Measurements from ENCODE around the gene CADM1. TPM values are rescaled to one million over a fixed set of nuclear protein-coding genes. Genes with fewer than 3 reads are reported as not detected.

The CADM1 gene
- total RNA-seq, 4 donors from 2014 or later = 7.4 to 61.5 (median 28.5) TPM

DNA sequence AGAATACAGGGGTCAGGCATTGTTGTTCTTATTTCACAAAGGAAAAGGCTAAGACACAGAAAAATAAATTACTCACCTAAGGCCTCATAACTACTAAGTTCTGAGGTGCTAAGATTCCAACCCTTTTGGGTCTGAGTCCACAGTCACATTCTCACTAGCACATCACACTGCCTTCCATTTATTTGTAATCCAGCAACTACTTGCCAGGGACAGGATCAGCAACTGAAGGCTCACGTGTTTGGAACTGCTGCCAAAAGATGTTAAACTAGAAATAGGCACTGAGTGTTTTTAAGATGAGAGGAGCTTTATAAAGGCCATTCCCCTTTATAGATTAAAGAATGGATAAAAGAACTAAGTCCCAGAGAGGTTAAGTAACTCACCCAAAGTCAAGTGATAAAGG, 58.0 kb downstream of the CADM1 start:
- Histone ChIP-seq H3K27me3 (no peaks in the 10 kb centered on the region), H3K36me3 (no peaks in the 10 kb centered on the region), H3K27ac (no peak overlapping the region), H3K4me3 (no peak overlapping the region), H3K9me3 (peaks cover 0 to 9% of the 10 kb centered on the region in 2 donors), H3K4me1 (no peaks in the 10 kb centered on the region)
- intact Hi-C loops (cut with DNase I; ENCODE audit: low total_unique reads) = no loop called here
- no peak for DNase-seq
- no peak for TF ChIP-seq POLR2A (IDR thresholded peaks at IDR 0.05)
- TF ChIP-seq, protein P1, sequence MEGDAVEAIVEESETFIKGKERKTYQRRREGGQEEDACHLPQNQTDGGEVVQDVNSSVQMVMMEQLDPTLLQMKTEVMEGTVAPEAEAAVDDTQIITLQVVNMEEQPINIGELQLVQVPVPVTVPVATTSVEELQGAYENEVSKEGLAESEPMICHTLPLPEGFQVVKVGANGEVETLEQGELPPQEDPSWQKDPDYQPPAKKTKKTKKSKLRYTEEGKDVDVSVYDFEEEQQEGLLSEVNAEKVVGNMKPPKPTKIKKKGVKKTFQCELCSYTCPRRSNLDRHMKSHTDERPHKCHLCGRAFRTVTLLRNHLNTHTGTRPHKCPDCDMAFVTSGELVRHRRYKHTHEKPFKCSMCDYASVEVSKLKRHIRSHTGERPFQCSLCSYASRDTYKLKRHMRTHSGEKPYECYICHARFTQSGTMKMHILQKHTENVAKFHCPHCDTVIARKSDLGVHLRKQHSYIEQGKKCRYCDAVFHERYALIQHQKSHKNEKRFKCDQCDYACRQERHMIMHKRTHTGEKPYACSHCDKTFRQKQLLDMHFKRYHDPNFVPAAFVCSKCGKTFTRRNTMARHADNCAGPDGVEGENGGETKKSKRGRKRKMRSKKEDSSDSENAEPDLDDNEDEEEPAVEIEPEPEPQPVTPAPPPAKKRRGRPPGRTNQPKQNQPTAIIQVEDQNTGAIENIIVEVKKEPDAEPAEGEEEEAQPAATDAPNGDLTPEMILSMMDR (IDR thresholded peaks at IDR 0.05) = no peak

DNA sequence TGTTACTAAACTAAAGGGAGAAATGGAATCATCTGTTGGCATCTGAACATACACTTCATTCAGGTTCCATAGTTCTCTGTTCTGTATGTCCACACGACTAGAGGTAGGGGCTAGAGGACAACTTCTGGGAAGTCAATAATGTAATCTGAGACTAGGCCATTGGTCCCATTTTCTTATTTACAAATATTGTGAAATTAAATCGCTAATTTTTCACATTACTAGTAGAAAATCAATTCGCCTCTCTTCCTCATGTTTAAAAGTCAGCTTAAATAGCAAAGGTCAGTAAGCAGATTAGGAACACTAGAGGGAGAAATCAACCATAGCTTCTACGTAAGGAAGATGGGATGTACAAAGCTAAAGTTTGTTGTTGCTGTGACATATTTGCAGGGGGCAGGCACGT, 59.7 kb downstream of the CADM1 start:
- no peak overlapping the region for H3K4me3 ChIP-seq
- H3K27me3 ChIP-seq = no peaks in the 10 kb centered on the region
- no peaks in the 10 kb centered on the region for H3K36me3 ChIP-seq
- TF ChIP-seq, protein P1 (IDR thresholded peaks at IDR 0.05) = no peak
- TF ChIP-seq POLR2A (IDR thresholded peaks at IDR 0.05) = no peak
- peaks cover 0 to 9% of the 10 kb centered on the region in 2 donors for H3K9me3 ChIP-seq
- H3K27ac ChIP-seq = no peak overlapping the region
- no peak for DNase-seq
- H3K4me1 ChIP-seq = no peaks in the 10 kb centered on the region
- intact Hi-C loops (cut with DNase I; ENCODE audit: low total_unique reads) = no loop called here

DNA sequence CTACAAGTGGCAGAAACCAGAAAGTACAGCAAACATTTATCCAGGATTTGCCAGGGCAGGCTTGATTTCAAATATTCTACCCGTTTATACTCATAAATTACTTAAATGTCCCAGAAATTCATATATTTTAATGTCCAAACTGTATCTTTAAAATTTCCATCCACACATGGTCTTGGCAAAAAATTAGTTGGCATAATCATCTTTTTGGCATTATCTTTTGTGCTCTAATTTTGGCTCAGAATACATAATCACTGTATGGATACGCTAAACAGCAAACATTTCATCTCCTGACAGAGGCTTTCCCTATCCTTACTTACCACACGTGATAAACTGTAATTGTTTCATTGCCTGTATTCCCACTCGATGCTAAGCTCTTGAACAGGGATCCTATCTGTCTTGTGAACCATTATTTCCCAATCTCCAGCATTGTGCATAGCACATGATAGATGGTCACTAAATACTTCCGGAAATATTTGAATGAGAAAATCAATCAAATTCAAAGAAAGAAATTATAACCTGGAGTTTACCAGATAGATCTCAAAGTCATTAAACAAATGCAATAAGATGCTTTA, 64.2 kb downstream of the CADM1 start:
- Histone ChIP-seq H3K4me1 (no peaks in the 10 kb centered on the region), H3K4me3 (no peak overlapping the region), H3K27ac (no peak overlapping the region), H3K36me3 (no peaks in the 10 kb centered on the region), H3K9me3 (no peaks in the 10 kb centered on the region), H3K27me3 (no peaks in the 10 kb centered on the region)
- no peak for DNase-seq
- TF ChIP-seq, protein P1 (IDR thresholded peaks at IDR 0.05) = no peak
- no peak for TF ChIP-seq POLR2A (IDR thresholded peaks at IDR 0.05)
- intact Hi-C loops (cut with DNase I; ENCODE audit: low total_unique reads) = no loop called here

DNA sequence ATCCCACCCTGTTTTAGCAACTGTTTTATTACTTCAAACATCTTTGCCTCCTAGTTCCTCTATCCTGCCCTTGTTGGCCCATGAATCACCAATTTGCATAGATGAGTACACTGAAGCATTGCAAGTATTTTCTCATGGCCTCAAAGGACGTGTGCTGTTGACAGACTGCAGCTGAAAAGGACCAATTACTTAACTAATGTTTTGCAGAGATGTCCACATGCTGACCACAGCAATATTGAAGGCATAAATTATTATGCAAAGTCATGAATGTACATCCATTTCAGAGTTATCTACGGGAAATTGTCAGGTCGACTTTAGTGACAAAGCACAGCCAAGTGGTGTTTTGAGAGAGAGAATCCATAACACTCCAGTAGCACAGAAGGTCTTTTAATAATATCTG, 64.8 kb downstream of the CADM1 start:
- Histone ChIP-seq H3K9me3 (no peaks in the 10 kb centered on the region), H3K4me3 (no peak overlapping the region), H3K27ac (no peak overlapping the region), H3K4me1 (no peaks in the 10 kb centered on the region), H3K27me3 (no peaks in the 10 kb centered on the region), H3K36me3 (no peaks in the 10 kb centered on the region)
- intact Hi-C loops (cut with DNase I; ENCODE audit: low total_unique reads) = no loop called here
- DNase-seq = no peak
- TF ChIP-seq POLR2A (IDR thresholded peaks at IDR 0.05) = no peak
- TF ChIP-seq, protein P1 (IDR thresholded peaks at IDR 0.05) = no peak

DNA sequence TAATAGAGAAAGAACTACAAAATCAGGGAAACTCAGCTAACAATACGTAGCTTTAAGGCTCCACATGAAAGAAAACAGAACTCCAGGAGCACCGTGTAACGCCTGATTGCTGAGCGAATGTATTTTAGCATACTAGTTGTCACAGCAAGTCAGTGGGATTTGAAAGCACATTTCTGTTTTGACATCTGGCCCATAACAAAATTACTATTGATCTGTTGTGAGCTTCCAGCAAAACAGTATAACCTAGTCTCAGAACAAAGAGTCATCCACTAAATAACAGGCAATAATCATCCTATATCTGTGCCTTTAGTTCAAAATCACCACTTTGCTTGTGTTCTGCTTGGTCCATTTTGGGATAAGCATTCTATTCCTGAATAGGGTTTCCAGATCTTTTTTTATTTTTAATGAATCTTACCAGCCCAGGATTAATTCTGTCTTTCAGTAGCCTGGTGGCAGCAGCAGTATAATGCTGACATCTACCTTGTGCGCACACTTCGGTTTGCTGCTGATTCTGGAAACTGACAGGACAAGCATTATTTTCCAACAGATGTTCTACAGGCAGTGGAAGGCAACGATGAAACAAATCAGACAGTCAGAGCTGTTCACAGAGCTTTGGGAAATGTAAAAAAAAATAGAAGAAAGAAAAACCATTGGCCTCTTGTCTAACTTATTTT, 66.2 kb downstream of the CADM1 start:
- Histone ChIP-seq H3K27ac (no peak overlapping the region), H3K9me3 (no peaks in the 10 kb centered on the region), H3K27me3 (no peaks in the 10 kb centered on the region), H3K36me3 (no peaks in the 10 kb centered on the region), H3K4me1 (no peaks in the 10 kb centered on the region), H3K4me3 (no peak overlapping the region)
- intact Hi-C loops (cut with DNase I; ENCODE audit: low total_unique reads) = no loop called here
- no peak for DNase-seq
- TF ChIP-seq, protein P1 (IDR thresholded peaks at IDR 0.05) = no peak
- TF ChIP-seq POLR2A (IDR thresholded peaks at IDR 0.05) = no peak
